ENCODE results near the gene CACNA1B. TPM values are rescaled to one million over a fixed set of nuclear protein-coding genes. Genes with fewer than 3 reads are reported as not detected.
"Not testable (repeated sequence)": the region's sequence is repeated elsewhere in the genome, so short reads cannot be mapped to it uniquely, and the experiment has no call there.

The CACNA1B gene
- total RNA-seq, 4 donors from 2014 or later: 0.04 to 0.13 (median 0.12) TPM; not detected in 1

DNA sequence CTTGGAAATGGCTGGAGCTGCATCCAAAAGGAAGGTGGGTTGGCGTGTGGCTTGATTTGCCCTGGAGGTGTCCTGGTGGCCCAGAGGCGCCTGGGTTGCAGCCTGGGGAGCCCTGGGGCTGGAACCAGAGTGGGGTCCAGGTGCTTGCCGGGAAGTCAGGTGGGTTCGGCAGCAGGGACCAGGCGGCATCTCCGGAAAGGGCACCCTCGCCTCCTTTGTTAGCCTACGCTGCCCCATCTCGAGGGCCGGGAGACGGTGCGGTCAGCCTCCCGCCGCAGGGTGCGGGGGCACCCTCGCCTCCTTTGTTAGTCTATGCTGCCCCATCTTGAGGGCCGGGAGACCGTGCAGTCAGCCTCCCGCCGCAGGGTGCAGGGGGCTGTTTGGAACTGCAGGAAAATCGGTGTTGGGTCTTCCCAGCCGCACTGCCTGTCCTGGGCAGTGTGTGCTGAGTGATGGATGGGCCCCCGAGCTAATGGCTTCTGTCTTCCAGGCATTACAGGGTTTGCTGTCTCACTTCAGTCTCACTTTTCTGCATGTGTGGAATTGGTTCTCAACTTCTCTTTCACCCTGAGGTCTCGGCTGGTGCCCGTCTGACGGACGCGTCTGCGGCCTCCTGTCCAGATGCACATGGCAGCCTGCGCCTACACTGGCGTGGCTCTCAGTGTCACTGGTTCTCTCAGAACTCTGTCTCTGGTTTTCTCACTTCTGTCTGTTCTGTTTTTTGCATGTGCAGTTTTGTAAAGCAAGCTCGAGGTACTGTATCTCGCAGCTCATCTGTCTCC, 139.0 kb downstream of the CACNA1B start:
- H3K36me3 ChIP-seq: no peaks in the 10 kb centered on the region
- H3K27ac ChIP-seq: no peak overlapping the region
- 20 to 84% methylated on average over 2 to 11 of the region's 33 CpGs for WGBS, 2 donors (ENCODE audit: low coverage in 1 of 2)
- no peak for TF ChIP-seq POLR2A (IDR thresholded peaks at IDR 0.05)
- TF ChIP-seq EP300 (IDR thresholded peaks at IDR 0.05): no peak
- no peak for TF ChIP-seq POLR2AphosphoS5 (IDR thresholded peaks at IDR 0.05)
- TF ChIP-seq, protein P1, sequence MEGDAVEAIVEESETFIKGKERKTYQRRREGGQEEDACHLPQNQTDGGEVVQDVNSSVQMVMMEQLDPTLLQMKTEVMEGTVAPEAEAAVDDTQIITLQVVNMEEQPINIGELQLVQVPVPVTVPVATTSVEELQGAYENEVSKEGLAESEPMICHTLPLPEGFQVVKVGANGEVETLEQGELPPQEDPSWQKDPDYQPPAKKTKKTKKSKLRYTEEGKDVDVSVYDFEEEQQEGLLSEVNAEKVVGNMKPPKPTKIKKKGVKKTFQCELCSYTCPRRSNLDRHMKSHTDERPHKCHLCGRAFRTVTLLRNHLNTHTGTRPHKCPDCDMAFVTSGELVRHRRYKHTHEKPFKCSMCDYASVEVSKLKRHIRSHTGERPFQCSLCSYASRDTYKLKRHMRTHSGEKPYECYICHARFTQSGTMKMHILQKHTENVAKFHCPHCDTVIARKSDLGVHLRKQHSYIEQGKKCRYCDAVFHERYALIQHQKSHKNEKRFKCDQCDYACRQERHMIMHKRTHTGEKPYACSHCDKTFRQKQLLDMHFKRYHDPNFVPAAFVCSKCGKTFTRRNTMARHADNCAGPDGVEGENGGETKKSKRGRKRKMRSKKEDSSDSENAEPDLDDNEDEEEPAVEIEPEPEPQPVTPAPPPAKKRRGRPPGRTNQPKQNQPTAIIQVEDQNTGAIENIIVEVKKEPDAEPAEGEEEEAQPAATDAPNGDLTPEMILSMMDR (IDR thresholded peaks at IDR 0.05): no peak
- no peaks in the 10 kb centered on the region for H3K9me3 ChIP-seq
- no peaks in the 10 kb centered on the region for H3K4me1 ChIP-seq
- peaks cover 40% of the 10 kb centered on the region for H3K27me3 ChIP-seq
- H3K4me3 ChIP-seq: no peak overlapping the region
- no peak for ATAC-seq

DNA sequence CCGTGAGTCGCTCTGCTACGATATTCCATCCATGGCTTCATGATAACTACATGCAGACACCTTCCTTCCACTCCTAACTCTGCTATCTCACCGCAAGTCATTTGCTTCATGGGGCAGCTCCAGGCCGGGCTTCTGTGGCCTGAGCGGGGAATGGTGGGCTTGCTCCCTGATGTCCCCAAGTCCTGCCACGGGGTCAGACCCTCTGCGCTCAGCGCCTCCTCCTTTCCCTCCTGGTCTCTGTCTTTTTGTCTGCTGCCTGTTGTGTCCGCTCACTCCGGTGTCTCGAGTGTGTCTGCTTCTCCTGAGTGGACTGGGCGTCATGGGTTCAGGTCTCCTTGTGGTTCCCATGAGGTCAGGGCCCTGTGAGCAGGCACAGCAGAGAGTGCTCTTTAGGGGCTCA, 139.6 kb downstream of the CACNA1B start:
- H3K27me3 ChIP-seq: peaks cover 46% of the 10 kb centered on the region
- 73 to 92% methylated on average over 3 to 12 of the region's 13 CpGs for WGBS, 2 donors (ENCODE audit: low coverage in 1 of 2)
- no peak overlapping the region for H3K4me3 ChIP-seq
- H3K27ac ChIP-seq: no peak overlapping the region
- H3K4me1 ChIP-seq: peaks cover 0 to under 1% (median 0%) of the 10 kb centered on the region in 3 donors
- H3K36me3 ChIP-seq: no peaks in the 10 kb centered on the region
- TF ChIP-seq EP300 (IDR thresholded peaks at IDR 0.05): no peak
- no peak for TF ChIP-seq POLR2AphosphoS5 (IDR thresholded peaks at IDR 0.05)
- TF ChIP-seq, protein P1 (IDR thresholded peaks at IDR 0.05): no peak
- no peak for TF ChIP-seq POLR2A (IDR thresholded peaks at IDR 0.05)
- no peak for ATAC-seq
- no peaks in the 10 kb centered on the region for H3K9me3 ChIP-seq

GRCh38 chr9:138019514-138019913, 141.9 kb downstream of the CACNA1B start:
- H3K9me3 ChIP-seq: not testable (repeated sequence)

GRCh38 chr9:138020120-138020794, 142.7 kb downstream of the CACNA1B start:
- H3K4me1 ChIP-seq: peaks cover 0 to 11% (median 0%) of the 10 kb centered on the region in 3 donors
- TF ChIP-seq, protein P1 (IDR thresholded peaks at IDR 0.05): no peak
- TF ChIP-seq POLR2A (IDR thresholded peaks at IDR 0.05) (no peak), POLR2AphosphoS5 (IDR thresholded peaks at IDR 0.05) (no peak), EP300 (IDR thresholded peaks at IDR 0.05) (no peak)
- no peak for ATAC-seq
- no peaks in the 10 kb centered on the region for H3K9me3 ChIP-seq
- no peaks in the 10 kb centered on the region for H3K36me3 ChIP-seq
- H3K27me3 ChIP-seq: peaks cover 75% of the 10 kb centered on the region
- H3K4me3 ChIP-seq: no peak overlapping the region
- WGBS, 2 donors (ENCODE audit: low coverage in 1 of 2): 52 to 65% methylated on average over 2 to 6 of the region's 13 CpGs
- no peak overlapping the region for H3K27ac ChIP-seq

More at GRCh38 chr9:138019514-138019913, 141.9 kb downstream of the CACNA1B start:
- not testable (repeated sequence) for H3K27ac ChIP-seq, H3K4me3 ChIP-seq, ATAC-seq, H3K36me3 ChIP-seq
- Histone ChIP-seq H3K27me3 (peaks cover 69% of the 10 kb centered on the region), H3K4me1 (peaks cover 0 to 11% (median 0%) of the 10 kb centered on the region in 3 donors)
- WGBS, 2 donors (ENCODE audit: low coverage in 1 of 2): no CpG with 5 or more reads among the region's 10 CpGs

DNA sequence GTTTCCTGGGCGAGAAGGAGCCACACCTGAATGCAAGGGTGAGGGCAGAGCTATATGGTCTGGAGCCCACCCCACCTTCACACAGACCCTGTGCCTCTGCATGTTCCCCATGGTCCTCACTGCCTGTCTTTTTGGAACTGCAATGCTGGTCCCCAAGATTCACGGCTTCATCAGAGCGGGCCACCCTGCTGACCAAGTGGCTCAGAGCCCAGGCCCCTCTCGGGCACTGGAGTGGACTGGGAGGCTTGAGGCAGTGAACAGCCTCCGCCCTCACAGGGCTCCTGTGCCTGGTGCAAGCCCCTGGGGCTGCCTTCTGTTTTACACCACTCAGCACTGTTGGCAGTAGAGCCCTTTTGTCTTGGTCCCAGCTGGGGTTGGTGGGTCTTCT, 143.2 kb downstream of the CACNA1B start:
- ATAC-seq: no peak
- H3K4me1 ChIP-seq: peaks cover 0 to 11% (median 0%) of the 10 kb centered on the region in 3 donors
- TF ChIP-seq, protein P1 (IDR thresholded peaks at IDR 0.05): no peak
- TF ChIP-seq POLR2AphosphoS5 (IDR thresholded peaks at IDR 0.05): no peak
- no peak for TF ChIP-seq EP300 (IDR thresholded peaks at IDR 0.05)
- no peak for TF ChIP-seq POLR2A (IDR thresholded peaks at IDR 0.05)
- WGBS, 2 donors (ENCODE audit: low coverage in 1 of 2): 70% methylated on average over 2 of the region's 5 CpGs; no CpG with 5 or more reads in 1 of the 2 donors
- peaks cover 76% of the 10 kb centered on the region for H3K27me3 ChIP-seq
- no peaks in the 10 kb centered on the region for H3K36me3 ChIP-seq
- H3K4me3 ChIP-seq: no peak overlapping the region
- no peak overlapping the region for H3K27ac ChIP-seq
- no peaks in the 10 kb centered on the region for H3K9me3 ChIP-seq

Measured in gastroesophageal sphincter (tissue), 4 donors.